Right lobe of liver (tissue), 6 donors: ENCODE data around the gene RBM44. TPM values are rescaled to one million over a fixed set of nuclear protein-coding genes. Genes with fewer than 3 reads are reported as not detected.

Experiments used
- ATAC-seq, 4 donors: fragments of 200-7000 bp; cut with Tn5 transposase; one replicate each; pipeline ENCODE4 v1.9.1; 2020; ENCODE audit warnings: mild to moderate bottlenecking in 4 of 4, moderate library complexity in 4 of 4
- DNase-seq, 3 donors: peaks; one replicate each; pipeline ENCODE4 v3.0.0-alpha.2; 2020
- H3K27ac ChIP-seq, 3 donors: fragments of 200-600 bp; one replicate each; pipeline ENCODE4 v1.8.0; 2022
- H3K27me3 ChIP-seq, 2 donors: fragments of 200-600 bp; one replicate each; pipeline ENCODE4 v1.8.0; 2022
- H3K36me3 ChIP-seq, 4 donors: fragments of 200-600 bp; sonication (generic) in 1 of 4; one replicate each; pipeline versions ENCODE4 v1.5.1 to v1.8.0; 2017 to 2022; ENCODE audit warnings: control low read depth in 1 of 4
- H3K4me1 ChIP-seq, 4 donors: fragments of 200-600 bp; sonication (generic) in 1 of 4; one replicate each; pipeline versions ENCODE4 v1.5.1 to v1.8.0; 2017 to 2022; ENCODE audit warnings: control low read depth in 1 of 4
- H3K4me3 ChIP-seq, 3 donors: fragments of 200-600 bp; one replicate each; pipeline ENCODE4 v1.8.0; 2022
- H3K9me3 ChIP-seq, 4 donors: fragments of 200-600 bp; sonication (generic) in 1 of 4; one replicate each; pipeline versions ENCODE4 v1.5.1 to v1.8.0; 2017 to 2022; ENCODE audit warnings: control low read depth in 1 of 4
- CTCF ChIP-seq, 4 donors: fragments of 200-600 bp in 3 of 4; fragments of 450-650 bp in 1 of 4; IDR thresholded peaks; one replicate each; pipeline versions ENCODE4 v1.5.1 to v1.8.0; 2016 to 2022; ENCODE audit warnings: antibody characterized with exemption in 4 of 4, mild to moderate bottlenecking in 2 of 4
- POLR2A ChIP-seq: fragments of 450-650 bp; IDR thresholded peaks from one replicate; pipeline ENCODE4 v1.6.1; 2017; ENCODE audit warnings: antibody characterized with exemption, mild to moderate bottlenecking
- WGBS: methylation state at CpG from one replicate; pipeline ENCODE4 v1.1.6; 2018; ENCODE audit warnings: low coverage, low lambda C conversion rate; ENCODE audit not compliant: insufficient coverage; ENCODE audit errors: missing lambda C conversion rate; 5-methylcytosine and 5-hydroxymethylcytosine counted together
- intact Hi-C, 2 donors: fragments of 100-400 bp; cut with DNase I; formaldehyde crosslinking; loops; one replicate each; pipeline versions ENCODE4 v1.11.2 to v1.14.1; 2022
- total RNA-seq, 6 experiments: library from RNA; depleted of rRNA in 2 of 6; stranded (reverse); fragments of >200 nt in 2 of 6; fragmentation: NEBNext Ultra II Directional in 3 of 6; extraction: Animal tissue kit (Norgen Biotek cat#: 25700) in 3 of 6; gene quantifications; one replicate each; pipeline versions ENCODE4 v1.1.0 to v1.2.4, GENCODE V29; 2016 to 2023
- donor health status: DM: no; HTN: yes; CAD: no.
- donor health status: DM: no; HTN: no; CAD: no.
- donor health status: DM: no; HTN: no; CAD: no.
- donor health status: DM: no; HTN: yes; CAD: no.
- donor health status: DM: no; HTN: yes; CAD: no.

Gene RBM44
- total RNA-seq, 6 experiments from 2014 or later: 0.07 to 0.92 (median 0.20) TPM

GRCh38 chr2:237873421-237873831 lies 74.8 kb downstream of the RBM44 start:
- no peaks in the 10 kb centered on the region for H3K27me3 ChIP-seq
- no peak for DNase-seq
- TF ChIP-seq POLR2A (no peak), CTCF (IDR thresholded peaks at IDR 0.05) (no peak)
- no peaks in the 10 kb centered on the region for H3K9me3 ChIP-seq
- H3K36me3 ChIP-seq: no peaks in the 10 kb centered on the region
- no peak for ATAC-seq
- WGBS: 72% methylated on average over 6 of the region's 11 CpGs
- H3K4me1 ChIP-seq: no peaks in the 10 kb centered on the region
- H3K4me3 ChIP-seq: no peak overlapping the region
- H3K27ac ChIP-seq: no peak overlapping the region
- intact Hi-C loops: no loop called here

GRCh38 chr2:237873897-237874551 lies 75.4 kb downstream of the RBM44 start:
- H3K4me3 ChIP-seq: no peak overlapping the region
- no peaks in the 10 kb centered on the region for H3K36me3 ChIP-seq
- DNase-seq (no peak), ATAC-seq (no peak)
- H3K27ac ChIP-seq: no peak overlapping the region
- no peak for TF ChIP-seq POLR2A
- no peak for TF ChIP-seq CTCF (IDR thresholded peaks at IDR 0.05)
- intact Hi-C loops: no loop called here
- H3K27me3 ChIP-seq: no peaks in the 10 kb centered on the region
- 79% methylated on average over 4 of the region's 14 CpGs for WGBS
- no peaks in the 10 kb centered on the region for H3K9me3 ChIP-seq
- H3K4me1 ChIP-seq: no peaks in the 10 kb centered on the region

GRCh38 chr2:237874585-237875161 lies 76.1 kb downstream of the RBM44 start:
- 88% methylated on average over 6 of the region's 7 CpGs for WGBS
- Histone ChIP-seq H3K27me3 (no peaks in the 10 kb centered on the region), H3K4me1 (no peaks in the 10 kb centered on the region), H3K27ac (no peak overlapping the region), H3K36me3 (no peaks in the 10 kb centered on the region), H3K9me3 (no peaks in the 10 kb centered on the region), H3K4me3 (no peak overlapping the region)
- intact Hi-C loops: no loop called here
- ATAC-seq (no peak), DNase-seq (no peak)
- TF ChIP-seq POLR2A: no peak
- no peak for TF ChIP-seq CTCF (IDR thresholded peaks at IDR 0.05)

- Histone ChIP-seq H3K4me1 (no peaks in the 10 kb centered on the region), H3K4me3 (no peak overlapping the region), H3K9me3 (no peaks in the 10 kb centered on the region), H3K27me3 (no peaks in the 10 kb centered on the region), H3K36me3 (no peaks in the 10 kb centered on the region), H3K27ac (no peak overlapping the region)
- WGBS: 91% methylated on average over 4 of the region's 16 CpGs
- ATAC-seq (no peak), DNase-seq (no peak)
- no peak for TF ChIP-seq POLR2A
- no peak for TF ChIP-seq CTCF (IDR thresholded peaks at IDR 0.05)
- intact Hi-C loops: no loop called here
These were observed 76.9 kb downstream of the RBM44 start for GRCh38 chr2:237875256-237876060.
